ENCODE data around the gene RANBP2.

RANBP2 gene

GRCh38 chr2:108806371-108807113 is 87.3 kb downstream of the RANBP2 start:
- no peak overlapping the region for H3K4me3 ChIP-seq (ENCODE audit: low read depth, low read length)
- TF ChIP-seq CTCF (IDR thresholded peaks at IDR 0.05; ENCODE audit: low read depth, low read length): no peak

- TF ChIP-seq CTCF (IDR thresholded peaks at IDR 0.05; ENCODE audit: low read depth, low read length): no peak
These were observed 90.7 kb downstream of the RANBP2 start for GRCh38 chr2:108809936-108810335.

GRCh38 chr2:108810993-108811957 is 92.0 kb downstream of the RANBP2 start:
- TF ChIP-seq CTCF (IDR thresholded peaks at IDR 0.05; ENCODE audit: low read depth, low read length): no peak
- H3K4me3 ChIP-seq (ENCODE audit: low read depth, low read length): no peak overlapping the region

More at GRCh38 chr2:108809936-108810335, 90.7 kb downstream of the RANBP2 start:
- no peak overlapping the region for H3K4me3 ChIP-seq (ENCODE audit: low read depth, low read length)

GRCh38 chr2:108813732-108814131 is 94.5 kb downstream of the RANBP2 start:
- no peak overlapping the region for H3K4me3 ChIP-seq (ENCODE audit: low read depth, low read length)
- TF ChIP-seq CTCF (IDR thresholded peaks at IDR 0.05; ENCODE audit: low read depth, low read length): no peak

- no peak overlapping the region for H3K4me3 ChIP-seq (ENCODE audit: low read depth, low read length)
- TF ChIP-seq CTCF (IDR thresholded peaks at IDR 0.05; ENCODE audit: low read depth, low read length): no peak
These were observed 101.2 kb downstream of the RANBP2 start for GRCh38 chr2:108820482-108820881.

GRCh38 chr2:108823286-108823685 is 104.0 kb downstream of the RANBP2 start:
- no peak for TF ChIP-seq CTCF (IDR thresholded peaks at IDR 0.05; ENCODE audit: low read depth, low read length)
- no peak overlapping the region for H3K4me3 ChIP-seq (ENCODE audit: low read depth, low read length)

Data from WI38 (cell line).